Glutamatergic neuron (in vitro differentiated cells): Measurements from ENCODE around the gene STAG1. TPM values are rescaled to one million over a fixed set of nuclear protein-coding genes. Genes with fewer than 3 reads are reported as not detected.

ENCODE experiments used
- DNase-seq: peaks from one replicate; pipeline ENCODE4 v3.0.0; 2022
- H3K27ac Mint-ChIP-seq: one replicate; pipeline ENCODE4 v1.8.0; 2020; ENCODE audit warnings: mild to moderate bottlenecking, mixed read lengths, inconsistent platforms; ENCODE audit not compliant: unreplicated experiment
- H3K27me3 Mint-ChIP-seq: one replicate; pipeline ENCODE4 v1.8.0; 2020; ENCODE audit warnings: mild to moderate bottlenecking, moderate library complexity, mixed read lengths, inconsistent platforms; ENCODE audit not compliant: unreplicated experiment
- H3K36me3 Mint-ChIP-seq: one replicate; pipeline ENCODE4 v1.8.0; 2020; ENCODE audit warnings: mild to moderate bottlenecking, mixed read lengths, inconsistent platforms; ENCODE audit not compliant: unreplicated experiment
- H3K4me1 Mint-ChIP-seq: one replicate; pipeline ENCODE4 v1.8.0; 2020; ENCODE audit warnings: mild to moderate bottlenecking, low read depth, mixed read lengths, inconsistent platforms; ENCODE audit not compliant: unreplicated experiment
- H3K4me3 Mint-ChIP-seq: one replicate; pipeline ENCODE4 v1.8.0; 2020; ENCODE audit warnings: mild to moderate bottlenecking, mixed read lengths, inconsistent platforms; ENCODE audit not compliant: unreplicated experiment
- H3K9me3 Mint-ChIP-seq: one replicate; pipeline ENCODE4 v1.8.0; 2020; ENCODE audit warnings: mild to moderate bottlenecking, moderate library complexity, mixed read lengths, inconsistent platforms; ENCODE audit not compliant: unreplicated experiment
- total RNA-seq: library from RNA; stranded (reverse); fragmentation: NEBNext Ultra II Directional; extraction: Animal tissue kit (Norgen Biotek cat#: 25700); gene quantifications from one replicate; pipeline ENCODE4 v1.2.1, GENCODE V29; 2021; ENCODE audit not compliant: unreplicated experiment
- TF ChIP-seq, protein P1 (sequence below): fragments of 200-600 bp; sonication (generic); IDR thresholded peaks from one replicate; pipeline ENCODE4 v1.5.0; 2021; ENCODE audit not compliant: partially characterized antibody, unreplicated experiment

The STAG1 gene
- total RNA-seq, 1 donor from 2014 or later = 22.8 TPM

DNA sequence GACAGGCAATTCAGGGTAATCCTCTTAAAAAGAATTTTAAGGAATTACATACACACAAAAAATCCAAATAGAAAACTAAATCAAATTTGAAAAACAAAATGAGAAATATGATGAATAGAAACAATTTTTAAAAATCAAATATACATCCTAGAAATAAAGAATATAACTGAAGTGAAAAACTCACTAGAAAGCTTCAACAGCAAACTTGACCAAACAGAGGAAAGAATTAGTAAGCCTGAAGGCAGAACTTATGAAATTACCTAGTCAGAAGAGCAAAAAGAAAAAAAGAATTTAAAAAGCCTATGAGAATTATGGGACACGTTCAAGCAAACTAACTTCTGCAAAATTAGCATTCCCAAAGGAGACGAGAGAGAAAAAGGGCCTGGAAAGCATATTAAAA lies 296.0 kb downstream of the STAG1 start:
- peaks cover 15% of the 10 kb centered on the region for H3K9me3 Mint-ChIP-seq

DNA sequence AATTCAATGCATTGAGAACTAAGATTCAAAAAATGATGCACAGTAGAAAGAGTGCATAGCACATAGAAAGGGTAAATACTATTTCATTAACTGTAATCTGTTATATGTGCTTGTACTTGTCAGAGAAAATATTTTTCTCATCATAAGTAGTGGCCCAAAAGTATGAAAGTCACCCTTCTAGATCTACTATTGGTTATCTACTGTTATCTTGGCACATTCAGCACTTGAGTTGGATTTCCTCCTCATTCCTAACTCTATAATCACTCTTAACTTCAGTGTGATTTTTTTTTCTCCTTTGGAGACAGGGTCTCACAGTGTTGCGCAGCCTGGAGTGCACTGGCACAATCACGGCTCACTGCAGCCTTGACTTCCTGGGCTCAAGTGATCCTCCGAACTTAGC lies 307.6 kb downstream of the STAG1 start:
- DNase-seq = no peak
- H3K27me3 Mint-ChIP-seq = no peaks in the 10 kb centered on the region

More for the DNA sequence above, 296.0 kb downstream of the STAG1 start:
- peaks cover 34% of the 10 kb centered on the region for H3K36me3 Mint-ChIP-seq
- no peak for DNase-seq
- H3K4me3 Mint-ChIP-seq = no peak overlapping the region
- no peaks in the 10 kb centered on the region for H3K27me3 Mint-ChIP-seq
- no peak overlapping the region for H3K27ac Mint-ChIP-seq
- no peaks in the 10 kb centered on the region for H3K4me1 Mint-ChIP-seq
- TF ChIP-seq, protein P1, sequence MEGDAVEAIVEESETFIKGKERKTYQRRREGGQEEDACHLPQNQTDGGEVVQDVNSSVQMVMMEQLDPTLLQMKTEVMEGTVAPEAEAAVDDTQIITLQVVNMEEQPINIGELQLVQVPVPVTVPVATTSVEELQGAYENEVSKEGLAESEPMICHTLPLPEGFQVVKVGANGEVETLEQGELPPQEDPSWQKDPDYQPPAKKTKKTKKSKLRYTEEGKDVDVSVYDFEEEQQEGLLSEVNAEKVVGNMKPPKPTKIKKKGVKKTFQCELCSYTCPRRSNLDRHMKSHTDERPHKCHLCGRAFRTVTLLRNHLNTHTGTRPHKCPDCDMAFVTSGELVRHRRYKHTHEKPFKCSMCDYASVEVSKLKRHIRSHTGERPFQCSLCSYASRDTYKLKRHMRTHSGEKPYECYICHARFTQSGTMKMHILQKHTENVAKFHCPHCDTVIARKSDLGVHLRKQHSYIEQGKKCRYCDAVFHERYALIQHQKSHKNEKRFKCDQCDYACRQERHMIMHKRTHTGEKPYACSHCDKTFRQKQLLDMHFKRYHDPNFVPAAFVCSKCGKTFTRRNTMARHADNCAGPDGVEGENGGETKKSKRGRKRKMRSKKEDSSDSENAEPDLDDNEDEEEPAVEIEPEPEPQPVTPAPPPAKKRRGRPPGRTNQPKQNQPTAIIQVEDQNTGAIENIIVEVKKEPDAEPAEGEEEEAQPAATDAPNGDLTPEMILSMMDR = no peak

GRCh38 chr3:136437043-136437442 lies 315.1 kb downstream of the STAG1 start:
- TF ChIP-seq, protein P1 = no peak
- Mint-ChIP-seq H3K4me1 (no peaks in the 10 kb centered on the region), H3K27ac (no peak overlapping the region), H3K36me3 (no peaks in the 10 kb centered on the region), H3K27me3 (no peaks in the 10 kb centered on the region), H3K4me3 (no peak overlapping the region), H3K9me3 (no peaks in the 10 kb centered on the region)
- DNase-seq = no peak

More for the DNA sequence above, 307.6 kb downstream of the STAG1 start:
- peaks cover 2% of the 10 kb centered on the region for H3K9me3 Mint-ChIP-seq
- TF ChIP-seq, protein P1 = no peak
- H3K27ac Mint-ChIP-seq = no peak overlapping the region
- no peaks in the 10 kb centered on the region for H3K4me1 Mint-ChIP-seq
- H3K4me3 Mint-ChIP-seq = no peak overlapping the region
- peaks cover 6% of the 10 kb centered on the region for H3K36me3 Mint-ChIP-seq

GRCh38 chr3:136434429-136434828 lies 317.7 kb downstream of the STAG1 start:
- no peaks in the 10 kb centered on the region for H3K9me3 Mint-ChIP-seq

GRCh38 chr3:136432685-136433084 lies 319.5 kb downstream of the STAG1 start:
- no peak for DNase-seq
- Mint-ChIP-seq H3K4me1 (no peaks in the 10 kb centered on the region), H3K9me3 (no peaks in the 10 kb centered on the region), H3K27me3 (no peaks in the 10 kb centered on the region), H3K27ac (no peak overlapping the region), H3K4me3 (no peak overlapping the region), H3K36me3 (no peaks in the 10 kb centered on the region)
- TF ChIP-seq, protein P1 = no peak

More at GRCh38 chr3:136434429-136434828, 317.7 kb downstream of the STAG1 start:
- no peaks in the 10 kb centered on the region for H3K36me3 Mint-ChIP-seq
- TF ChIP-seq, protein P1 = no peak
- no peak overlapping the region for H3K27ac Mint-ChIP-seq
- DNase-seq = no peak
- no peaks in the 10 kb centered on the region for H3K4me1 Mint-ChIP-seq
- H3K27me3 Mint-ChIP-seq = no peaks in the 10 kb centered on the region
- no peak overlapping the region for H3K4me3 Mint-ChIP-seq
